Type B pancreatic cell (in vitro differentiated cells): ENCODE data around the gene CACNG1. TPM values are rescaled to one million over a fixed set of nuclear protein-coding genes. Genes with fewer than 3 reads are reported as not detected.

Source experiments
- DNase-seq: peaks from one replicate; pipeline ENCODE4 v3.0.0; 2021; ENCODE audit warnings: mixed read lengths; ENCODE audit not compliant: unreplicated experiment; ENCODE audit errors: extremely low spot score
- H3K27ac Mint-ChIP-seq: 2 replicates; pipeline ENCODE4 v1.8.0; 2021; ENCODE audit warnings: mild to moderate bottlenecking, mixed read lengths
- H3K27me3 Mint-ChIP-seq: 2 replicates; pipeline ENCODE4 v1.8.0; 2021; ENCODE audit warnings: mixed read lengths
- H3K36me3 Mint-ChIP-seq: 2 replicates; pipeline ENCODE4 v1.8.0; 2021; ENCODE audit warnings: mixed read lengths
- H3K4me1 Mint-ChIP-seq: one replicate; pipeline ENCODE4 v1.8.0; 2021; ENCODE audit warnings: mixed read lengths; ENCODE audit not compliant: unreplicated experiment
- H3K4me3 Mint-ChIP-seq: 2 replicates; pipeline ENCODE4 v1.8.0; 2021; ENCODE audit warnings: mild to moderate bottlenecking, mixed read lengths
- H3K9me3 Mint-ChIP-seq: 2 replicates; pipeline ENCODE4 v1.8.0; 2021; ENCODE audit warnings: mixed read lengths
- CTCF ChIP-seq: fragments of 200-600 bp; sonication (generic); conservative IDR thresholded peaks from 2 replicates; pipeline ENCODE4 v1.5.0; 2021; ENCODE audit warnings: antibody characterized with exemption, mild to moderate bottlenecking
- total RNA-seq: library from RNA; stranded (reverse); gene quantifications from 2 replicates; pipeline ENCODE4 v1.2.1, GENCODE V29; 2021; ENCODE audit warnings: low replicate concordance

CACNG1 gene
- total RNA-seq, 1 donor from 2014 or later = 0.24 TPM

GRCh38 chr17:67026341-67026740, 18.0 kb upstream of the CACNG1 start:
- no peaks in the 10 kb centered on the region for H3K9me3 Mint-ChIP-seq
- H3K27me3 Mint-ChIP-seq = no peaks in the 10 kb centered on the region
- no peak for TF ChIP-seq CTCF
- no peak for DNase-seq
- H3K27ac Mint-ChIP-seq = no peak overlapping the region
- no peaks in the 10 kb centered on the region for H3K4me1 Mint-ChIP-seq
- no peaks in the 10 kb centered on the region for H3K36me3 Mint-ChIP-seq
- no peak overlapping the region for H3K4me3 Mint-ChIP-seq

GRCh38 chr17:67027031-67027628, 17.2 kb upstream of the CACNG1 start:
- no peak overlapping the region for H3K4me3 Mint-ChIP-seq
- TF ChIP-seq CTCF = no peak
- no peaks in the 10 kb centered on the region for H3K27me3 Mint-ChIP-seq
- H3K4me1 Mint-ChIP-seq = no peaks in the 10 kb centered on the region
- no peak overlapping the region for H3K27ac Mint-ChIP-seq
- no peaks in the 10 kb centered on the region for H3K9me3 Mint-ChIP-seq
- H3K36me3 Mint-ChIP-seq = no peaks in the 10 kb centered on the region
- DNase-seq = no peak

- H3K36me3 Mint-ChIP-seq = no peaks in the 10 kb centered on the region
- H3K9me3 Mint-ChIP-seq = no peaks in the 10 kb centered on the region
- DNase-seq = no peak
- H3K27me3 Mint-ChIP-seq = no peaks in the 10 kb centered on the region
- TF ChIP-seq CTCF = no peak
- H3K4me1 Mint-ChIP-seq = no peaks in the 10 kb centered on the region
- H3K4me3 Mint-ChIP-seq = no peak overlapping the region
- H3K27ac Mint-ChIP-seq = no peak overlapping the region
These were observed 13.7 kb upstream of the CACNG1 start for GRCh38 chr17:67030641-67031040.

DNA sequence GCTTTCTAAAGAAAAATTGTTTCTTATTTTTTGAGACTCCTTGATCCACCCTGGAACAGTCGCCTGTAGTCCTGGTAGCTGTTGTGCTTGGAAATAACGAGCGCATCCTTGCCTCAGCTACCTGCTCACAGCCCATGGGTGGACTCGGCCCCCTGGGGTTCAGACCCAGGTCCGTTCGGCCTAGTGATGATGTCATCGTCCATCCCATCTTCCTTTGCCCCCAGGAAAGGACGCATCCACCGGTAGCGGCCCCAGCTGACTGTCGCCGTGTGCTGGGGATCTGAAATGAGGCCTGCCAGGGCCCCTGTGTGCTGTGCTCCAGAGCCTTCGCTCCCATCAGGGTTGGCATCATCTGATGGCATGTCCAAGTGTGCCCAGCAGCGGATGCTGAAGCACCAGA, 12.0 kb upstream of the CACNG1 start:
- Mint-ChIP-seq H3K4me1 (no peaks in the 10 kb centered on the region), H3K4me3 (no peak overlapping the region), H3K27ac (no peak overlapping the region), H3K36me3 (no peaks in the 10 kb centered on the region), H3K9me3 (no peaks in the 10 kb centered on the region), H3K27me3 (no peaks in the 10 kb centered on the region)
- TF ChIP-seq CTCF = no peak
- no peak for DNase-seq

- H3K4me1 Mint-ChIP-seq = no peaks in the 10 kb centered on the region
- no peaks in the 10 kb centered on the region for H3K36me3 Mint-ChIP-seq
- H3K27ac Mint-ChIP-seq = no peak overlapping the region
- H3K4me3 Mint-ChIP-seq = no peak overlapping the region
- DNase-seq = no peak
- no peaks in the 10 kb centered on the region for H3K27me3 Mint-ChIP-seq
- no peaks in the 10 kb centered on the region for H3K9me3 Mint-ChIP-seq
- TF ChIP-seq CTCF = no peak
These were observed 11.4 kb upstream of the CACNG1 start for GRCh38 chr17:67032985-67033384.

- Mint-ChIP-seq H3K4me3 (no peak overlapping the region), H3K9me3 (no peaks in the 10 kb centered on the region), H3K27me3 (no peaks in the 10 kb centered on the region), H3K36me3 (no peaks in the 10 kb centered on the region), H3K4me1 (no peaks in the 10 kb centered on the region), H3K27ac (no peak overlapping the region)
- no peak for DNase-seq
- no peak for TF ChIP-seq CTCF
These were observed 10.7 kb upstream of the CACNG1 start for GRCh38 chr17:67033613-67034012.
